OCI-LY1 (cell line): ENCODE measurements around the gene FYCO1.

ENCODE experiments used
- H2AFZ ChIP-seq: fragments of 200-600 bp; sonication (generic), shearing (Covaris generic); 2 replicates; pipeline ENCODE4 v1.6.0; 2014; ENCODE audit warnings: antibody characterized with exemption, mild to moderate bottlenecking, low read length
- H3F3A ChIP-seq: fragments of 200-600 bp; sonication (generic), shearing (Covaris generic); 2 replicates; pipeline ENCODE4 v1.6.0; 2014; ENCODE audit warnings: mild to moderate bottlenecking, antibody characterized with exemption, low read length, moderate library complexity; ENCODE audit not compliant: insufficient read depth
- H3K27ac ChIP-seq: fragments of 200-600 bp; sonication (generic); 2 replicates; pipeline ENCODE4 v1.5.1; 2014; ENCODE audit warnings: low read length, mixed run types, mild to moderate bottlenecking, low read depth; ENCODE audit not compliant: poor library complexity, severe bottlenecking
- H3K27me3 ChIP-seq: fragments of 200-600 bp; sonication (generic); 2 replicates; pipeline ENCODE4 v1.6.0; 2014; ENCODE audit warnings: antibody characterized with exemption, mild to moderate bottlenecking, low read length, moderate library complexity; ENCODE audit not compliant: insufficient read depth
- H3K36me3 ChIP-seq: fragments of 200-600 bp; sonication (generic); 2 replicates; pipeline ENCODE4 v1.6.1; 2014; ENCODE audit warnings: mild to moderate bottlenecking, antibody characterized with exemption, low read length, moderate library complexity, mixed read lengths; ENCODE audit not compliant: insufficient read depth
- H3K4me1 ChIP-seq: fragments of 200-600 bp; sonication (generic); 2 replicates; pipeline ENCODE4 v1.5.1; 2014; ENCODE audit warnings: mild to moderate bottlenecking, low read length, moderate library complexity; ENCODE audit not compliant: insufficient read depth, severe bottlenecking
- H3K4me2 ChIP-seq: fragments of 200-600 bp; sonication (generic), shearing (Covaris generic); 2 replicates; pipeline ENCODE4 v1.6.1; 2014; ENCODE audit warnings: low read length
- H3K4me3 ChIP-seq: fragments of 200-600 bp; sonication (generic); 2 replicates; pipeline ENCODE4 v1.5.1; 2014; ENCODE audit warnings: low read length, low read depth, mild to moderate bottlenecking, mixed read lengths; ENCODE audit not compliant: poor library complexity, severe bottlenecking
- H3K79me2 ChIP-seq: fragments of 200-600 bp; shearing (Covaris generic); 2 replicates; pipeline ENCODE4 v1.6.1; 2016; ENCODE audit warnings: mixed run types, low read length, mixed read lengths; ENCODE audit not compliant: insufficient read depth
- H3K9ac ChIP-seq: fragments of 200-600 bp; sonication (generic), shearing (Covaris generic); 2 replicates; pipeline ENCODE4 v1.6.1; 2014; ENCODE audit warnings: mild to moderate bottlenecking, low read length, mixed read lengths
- H3K9me2 ChIP-seq: fragments of 200-600 bp; sonication (generic), shearing (Covaris generic); 2 replicates; pipeline ENCODE4 v1.6.1; 2014; ENCODE audit warnings: low read depth, mild to moderate bottlenecking, low read length, mixed read lengths
- H3K9me3 ChIP-seq: fragments of 200-600 bp; shearing (Covaris generic); 2 replicates; pipeline ENCODE4 v1.6.1; 2014; ENCODE audit warnings: low read length, mixed read lengths
- H4K20me1 ChIP-seq: fragments of 200-600 bp; sonication (generic), shearing (Covaris generic); 2 replicates; pipeline ENCODE4 v1.6.0; 2016; ENCODE audit warnings: mild to moderate bottlenecking, low read length; ENCODE audit not compliant: insufficient read depth
- CTCF ChIP-seq: fragments of 200-600 bp; sonication (generic), shearing (Covaris generic); IDR thresholded peaks from 2 replicates; pipeline ENCODE4 v1.5.1; 2017; ENCODE audit warnings: mild to moderate bottlenecking, antibody characterized with exemption, low read length, moderate library complexity, mixed read lengths
- EZH2 ChIP-seq: fragments of 200-600 bp; sonication (generic), shearing (Covaris generic); IDR thresholded peaks from 2 replicates; pipeline ENCODE4 v1.8.0; 2017; ENCODE audit warnings: borderline replicate concordance, mixed run types, mild to moderate bottlenecking, antibody characterized with exemption, low read length, moderate library complexity, mixed read lengths

The FYCO1 gene

GRCh38 chr3:45960289-45960688 lies 35.3 kb downstream of the FYCO1 start:
- Histone ChIP-seq H3K4me1 (no peaks in the 10 kb centered on the region), H3K9me2 (no peaks in the 10 kb centered on the region), H3K4me2 (no peak overlapping the region), H3K27ac (no peak overlapping the region), H3K27me3 (no peaks in the 10 kb centered on the region), H2AFZ (no peak overlapping the region), H3K36me3 (peaks cover 97% of the 10 kb centered on the region), H3K79me2 (no peaks in the 10 kb centered on the region), H4K20me1 (no peaks in the 10 kb centered on the region), H3K9me3 (no peaks in the 10 kb centered on the region), H3K9ac (no peak overlapping the region), H3K4me3 (no peak overlapping the region), H3F3A (no peaks in the 10 kb centered on the region)
- no peak for TF ChIP-seq EZH2
- TF ChIP-seq CTCF: no peak

GRCh38 chr3:45959201-45959600 lies 36.4 kb downstream of the FYCO1 start:
- Histone ChIP-seq H3K4me2 (no peak overlapping the region), H3K36me3 (peaks cover 98% of the 10 kb centered on the region), H3K9me3 (no peaks in the 10 kb centered on the region), H3K4me3 (no peak overlapping the region), H3K4me1 (no peaks in the 10 kb centered on the region), H3K27me3 (no peaks in the 10 kb centered on the region), H3K9me2 (no peaks in the 10 kb centered on the region), H3K9ac (no peak overlapping the region), H3K27ac (no peak overlapping the region), H3K79me2 (no peaks in the 10 kb centered on the region), H2AFZ (no peak overlapping the region), H3F3A (no peaks in the 10 kb centered on the region), H4K20me1 (no peaks in the 10 kb centered on the region)
- TF ChIP-seq CTCF (no peak), EZH2 (no peak)

GRCh38 chr3:45958321-45958791 lies 37.3 kb downstream of the FYCO1 start:
- Histone ChIP-seq H3K36me3 (peaks cover 98% of the 10 kb centered on the region), H3K27me3 (no peaks in the 10 kb centered on the region), H3K9ac (no peak overlapping the region), H4K20me1 (no peaks in the 10 kb centered on the region), H3K9me2 (no peaks in the 10 kb centered on the region), H3K4me2 (no peak overlapping the region), H2AFZ (no peak overlapping the region), H3K4me3 (no peak overlapping the region), H3F3A (no peaks in the 10 kb centered on the region), H3K9me3 (no peaks in the 10 kb centered on the region), H3K79me2 (no peaks in the 10 kb centered on the region), H3K4me1 (no peaks in the 10 kb centered on the region), H3K27ac (no peak overlapping the region)
- TF ChIP-seq EZH2: no peak
- TF ChIP-seq CTCF: no peak
